GM12878 (cell line): ENCODE measurements around the gene CUEDC1. TPM values are rescaled to one million over a fixed set of nuclear protein-coding genes. Genes with fewer than 3 reads are reported as not detected.

ENCODE experiments used
- ATAC-seq: fragments of 200-7000 bp; cut with Tn5 transposase; 3 replicates; pipeline ENCODE4 v1.9.1; 2020; ENCODE audit warnings: mild to moderate bottlenecking, moderate library complexity
- BruUV-seq: library from RNA; stranded (reverse); fragments of 400-500 nt; replicated peaks from 2 replicates; lab custom pipeline; 2021; lab: Mats Ljungman, UMichigan
- CTCF ChIA-PET: fragments of 300-600 bp; sonication (Branson Sonifier 250); formaldehyde crosslinking; extraction: SDS; loops from one replicate; lab custom pipeline; 2021; ENCODE audit warnings: inconsistent platforms; lab: Yijun Ruan, JAX
- POLR2A ChIA-PET: fragments of 350-600 bp; formaldehyde crosslinking; extraction: SDS; loops from one replicate; lab custom pipeline; 2021; ENCODE audit warnings: inconsistent platforms; lab: Charles Lee
- RAD21 ChIA-PET: fragments of 300-600 bp; sonication (Branson Sonifier 250); formaldehyde crosslinking; loops from one replicate; lab custom pipeline; 2023; ENCODE audit warnings: antibody characterized with exemption; ENCODE audit not compliant: unreplicated experiment; lab: Charles Lee
- SMC1A ChIA-PET: fragments of 300-600 bp; sonication (Branson Sonifier 250); formaldehyde crosslinking; loops from one replicate; lab custom pipeline; 2023; ENCODE audit not compliant: unreplicated experiment, uncharacterized antibody; lab: Charles Lee
- DNase-seq: peaks from one replicate; pipeline ENCODE4 v3.0.0-alpha.2; 2011; ENCODE audit warnings: low read depth, low spot score
- FAIRE-seq: peaks from 3 replicates; lab custom pipeline; 2011; peaks lifted over from hg19 to GRCh38; lab: Jason Lieb, UNC
- H2AFZ ChIP-seq: 2 replicates; pipeline ENCODE4 v1.6.0; 2011; ENCODE audit warnings: low read depth, low read length, control low read depth; ENCODE audit not compliant: control insufficient read depth
- H3K27ac ChIP-seq: 2 replicates; pipeline ENCODE4 v1.5.1; 2011; ENCODE audit warnings: control low read depth; ENCODE audit not compliant: control insufficient read depth, insufficient read depth
- H3K27me3 ChIP-seq, 2 experiments: replicated peaks in 1 of 2; 2 replicates each; pipeline versions ENCODE4 v1.6.0 to v1.6.1; 2011; ENCODE audit warnings: low read length in 1 of 2; ENCODE audit not compliant: control insufficient read depth in 2 of 2, insufficient read depth in 2 of 2
- H3K36me3 ChIP-seq, 2 experiments: 2 replicates each; pipeline ENCODE4 v1.5.1; 2011; ENCODE audit warnings: low read length in 1 of 2; ENCODE audit not compliant: control insufficient read depth in 2 of 2, insufficient read depth in 2 of 2
- H3K4me1 ChIP-seq: 2 replicates; pipeline ENCODE4 v1.6.1; 2011; ENCODE audit warnings: mild to moderate bottlenecking, low read length, moderate library complexity, mixed read lengths; ENCODE audit not compliant: control insufficient read depth, insufficient read depth
- H3K4me2 ChIP-seq: 2 replicates; pipeline ENCODE4 v1.6.0; 2011; ENCODE audit warnings: control low read depth; ENCODE audit not compliant: control insufficient read depth, insufficient read depth
- H3K4me3 ChIP-seq: fragments of 200-600 bp; sonication (generic); 2 replicates; pipeline ENCODE4 v1.5.1; 2016
- H3K79me2 ChIP-seq: 2 replicates; pipeline ENCODE4 v1.6.0; 2011; ENCODE audit warnings: low read length; ENCODE audit not compliant: control insufficient read depth, insufficient read depth
- H3K9ac ChIP-seq: 2 replicates; pipeline ENCODE4 v1.8.0; 2011; ENCODE audit warnings: low read length, control low read depth, mixed read lengths; ENCODE audit not compliant: control insufficient read depth, insufficient read depth
- H3K9me3 ChIP-seq: replicated peaks from 3 replicates; pipeline ENCODE4 v1.5.1; 2011; ENCODE audit warnings: mild to moderate bottlenecking, low read length; ENCODE audit not compliant: control insufficient read depth, insufficient read depth
- H4K20me1 ChIP-seq: 2 replicates; pipeline ENCODE4 v1.6.0; 2011; ENCODE audit not compliant: control insufficient read depth, insufficient read depth
- ATF7 ChIP-seq: fragments of 450-650 bp; IDR thresholded peaks from 2 replicates; pipeline ENCODE4 v1.6.1; 2016; ENCODE audit warnings: low read depth, mild to moderate bottlenecking
- CBFB ChIP-seq: IDR thresholded peaks from 2 replicates; pipeline ENCODE4 v1.6.1; 2016; ENCODE audit warnings: antibody characterized with exemption, low read depth
- IKZF1 ChIP-seq: fragments of 450-650 bp; conservative IDR thresholded peaks from 2 replicates; pipeline ENCODE4 v1.6.1; 2017; ENCODE audit warnings: antibody characterized with exemption, mild to moderate bottlenecking
- NBN ChIP-seq: fragments of 450-650 bp; IDR thresholded peaks from 2 replicates; pipeline ENCODE4 v1.6.1; 2016
- POLR2A ChIP-seq: IDR thresholded peaks from 2 replicates; pipeline ENCODE4 v1.6.1; 2011; ENCODE audit warnings: low read depth, mild to moderate bottlenecking, low read length
- RUNX3 ChIP-seq: IDR thresholded peaks from 2 replicates; pipeline ENCODE4 v1.6.1; 2012; ENCODE audit warnings: low read length, inconsistent platforms
- SREBF1 ChIP-seq: IDR thresholded peaks from 2 replicates; pipeline ENCODE4 v1.6.1; 2012; ENCODE audit warnings: mild to moderate bottlenecking, low read length
- ZNF24 ChIP-seq: fragments of 450-650 bp; IDR thresholded peaks from 2 replicates; pipeline ENCODE4 v1.6.1; 2017; ENCODE audit warnings: antibody characterized with exemption, mild to moderate bottlenecking
- WGBS: methylation state at CpG from one replicate; pipeline ENCODE4 v1.1.6; 2016; ENCODE audit warnings: low lambda C conversion rate; ENCODE audit not compliant: insufficient replicate concordance, insufficient coverage; ENCODE audit errors: missing lambda C conversion rate; 5-methylcytosine and 5-hydroxymethylcytosine counted together
- in situ Hi-C: fragments of 300-500 bp; cut with MboI; formaldehyde crosslinking; loops from 9 replicates; pipeline ENCODE4 v1.14.3; 2018; ENCODE audit warnings: mixed read lengths
- intact Hi-C: fragments of 100-400 bp; cut with micrococcal nuclease; formaldehyde crosslinking; loops from one replicate; pipeline ENCODE4 v1.14.2; 2022; ENCODE audit not compliant: unreplicated experiment
- polyA plus RNA-seq, 11 experiments: library from polyadenylated mRNA; depleted of rRNA in 4 of 11; unstranded in 6 of 11; stranded (reverse) in 5 of 11; fragments of >200 nt; fragmentation: Nextera tagmentation in 4 of 11; fragmentation: Illumina TruSeq in 1 of 11; extraction: Ambion mirVana in 4 of 11; extraction: Trizol in 1 of 11; gene quantifications; 1 replicate in 1 of 11; 2 replicates in 10 of 11; pipeline versions ENCODE4 v1.2.1 to v1.2.3, GENCODE V29; 2011 to 2016; ENCODE audit warnings: inconsistent platforms in 2 of 11, missing spikeins in 2 of 11, low read depth in 1 of 11
- total RNA-seq, 4 experiments: library from RNA; depleted of rRNA in 3 of 4; stranded (reverse); fragments of >200 nt in 3 of 4; fragmentation: Illumina TruSeq in 1 of 4; extraction: Trizol in 1 of 4; gene quantifications; 2 replicates each; pipeline versions ENCODE4 v1.2.1 to v1.2.3, GENCODE V29; 2013 to 2021
- TF ChIP-seq, protein P1 (sequence below): fragments of 450-650 bp; formaldehyde crosslinking; IDR thresholded peaks from 2 replicates; pipeline ENCODE4 v1.5.0; 2022; ENCODE audit warnings: mild to moderate bottlenecking, missing genetic modification characterization
- TF ChIP-seq, protein P2 (sequence below): IDR thresholded peaks from 2 replicates; pipeline ENCODE4 v1.6.1; 2012; ENCODE audit warnings: low read depth, low read length, improper control_type of control experiment
- TF ChIP-seq, protein P3 (sequence below): fragments of 450-650 bp; IDR thresholded peaks from 2 replicates; pipeline ENCODE4 v1.6.1; 2017; ENCODE audit warnings: low read depth, mild to moderate bottlenecking, moderate library complexity
- TF ChIP-seq, protein P4 (sequence below): fragments of 450-650 bp; IDR thresholded peaks from 2 replicates; pipeline ENCODE4 v1.6.1; 2017; ENCODE audit warnings: mild to moderate bottlenecking

The CUEDC1 gene
- total and polyA plus RNA-seq, 10 of the 15 experiments (the other 5 are each of a cell fraction or from before 2014, with no cell fraction given) = 0.24 to 7.4 (median 1.8) TPM

DNA sequence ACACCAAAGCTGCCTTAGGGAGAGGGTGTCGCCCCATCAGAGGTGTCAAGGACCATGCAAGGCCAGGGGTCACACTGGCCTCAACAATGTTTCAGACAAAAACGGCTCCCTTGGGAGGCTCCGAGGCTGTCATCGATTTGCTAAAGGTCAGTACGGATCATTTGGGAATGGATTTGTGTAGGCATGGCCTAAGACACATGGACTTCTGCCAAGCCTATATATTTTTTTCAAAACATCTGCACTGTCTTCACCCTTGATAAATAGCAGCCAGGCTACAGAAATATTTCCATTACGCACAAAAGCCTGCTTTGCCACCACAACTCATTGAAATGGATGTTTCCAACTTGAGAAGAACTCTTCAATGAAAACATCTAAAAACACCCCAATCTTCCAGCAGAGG is 10.3 kb downstream of the CUEDC1 start (continued):
- TF ChIP-seq, protein P1, sequence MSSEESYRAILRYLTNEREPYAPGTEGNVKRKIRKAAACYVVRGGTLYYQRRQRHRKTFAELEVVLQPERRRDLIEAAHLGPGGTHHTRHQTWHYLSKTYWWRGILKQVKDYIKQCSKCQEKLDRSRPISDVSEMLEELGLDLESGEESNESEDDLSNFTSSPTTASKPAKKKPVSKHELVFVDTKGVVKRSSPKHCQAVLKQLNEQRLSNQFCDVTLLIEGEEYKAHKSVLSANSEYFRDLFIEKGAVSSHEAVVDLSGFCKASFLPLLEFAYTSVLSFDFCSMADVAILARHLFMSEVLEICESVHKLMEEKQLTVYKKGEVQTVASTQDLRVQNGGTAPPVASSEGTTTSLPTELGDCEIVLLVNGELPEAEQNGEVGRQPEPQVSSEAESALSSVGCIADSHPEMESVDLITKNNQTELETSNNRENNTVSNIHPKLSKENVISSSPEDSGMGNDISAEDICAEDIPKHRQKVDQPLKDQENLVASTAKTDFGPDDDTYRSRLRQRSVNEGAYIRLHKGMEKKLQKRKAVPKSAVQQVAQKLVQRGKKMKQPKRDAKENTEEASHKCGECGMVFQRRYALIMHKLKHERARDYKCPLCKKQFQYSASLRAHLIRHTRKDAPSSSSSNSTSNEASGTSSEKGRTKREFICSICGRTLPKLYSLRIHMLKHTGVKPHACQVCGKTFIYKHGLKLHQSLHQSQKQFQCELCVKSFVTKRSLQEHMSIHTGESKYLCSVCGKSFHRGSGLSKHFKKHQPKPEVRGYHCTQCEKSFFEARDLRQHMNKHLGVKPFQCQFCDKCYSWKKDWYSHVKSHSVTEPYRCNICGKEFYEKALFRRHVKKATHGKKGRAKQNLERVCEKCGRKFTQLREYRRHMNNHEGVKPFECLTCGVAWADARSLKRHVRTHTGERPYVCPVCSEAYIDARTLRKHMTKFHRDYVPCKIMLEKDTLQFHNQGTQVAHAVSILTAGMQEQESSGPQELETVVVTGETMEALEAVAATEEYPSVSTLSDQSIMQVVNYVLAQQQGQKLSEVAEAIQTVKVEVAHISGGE (CRISPR knock-in tag) = no peak
- TF ChIP-seq NBN (no peak), ZNF24 (no peak)
- TF ChIP-seq, protein P2, sequence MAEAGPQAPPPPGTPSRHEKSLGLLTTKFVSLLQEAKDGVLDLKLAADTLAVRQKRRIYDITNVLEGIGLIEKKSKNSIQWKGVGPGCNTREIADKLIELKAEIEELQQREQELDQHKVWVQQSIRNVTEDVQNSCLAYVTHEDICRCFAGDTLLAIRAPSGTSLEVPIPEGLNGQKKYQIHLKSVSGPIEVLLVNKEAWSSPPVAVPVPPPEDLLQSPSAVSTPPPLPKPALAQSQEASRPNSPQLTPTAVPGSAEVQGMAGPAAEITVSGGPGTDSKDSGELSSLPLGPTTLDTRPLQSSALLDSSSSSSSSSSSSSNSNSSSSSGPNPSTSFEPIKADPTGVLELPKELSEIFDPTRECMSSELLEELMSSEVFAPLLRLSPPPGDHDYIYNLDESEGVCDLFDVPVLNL = no peak

DNA sequence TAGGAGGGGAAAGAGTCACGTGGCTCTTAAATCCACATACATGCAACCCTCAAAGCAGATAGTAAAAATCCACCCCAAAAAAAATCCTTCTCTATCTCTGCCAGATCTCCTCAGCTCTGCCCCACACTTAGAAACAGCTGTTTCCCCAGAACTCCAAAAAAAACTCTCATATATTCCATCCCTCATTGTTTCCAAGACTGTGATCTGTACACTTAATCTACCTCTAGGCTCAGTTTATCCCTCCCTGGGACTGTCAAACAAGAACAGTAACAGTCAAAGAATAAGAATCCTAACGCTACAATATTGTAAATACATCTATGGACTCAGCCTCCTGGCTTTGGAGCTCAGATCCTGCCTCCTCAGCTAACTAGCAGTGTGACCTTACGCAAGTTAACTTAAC is 11.6 kb downstream of the CUEDC1 start:
- BruUV-seq = no TSS peak
- CTCF ChIA-PET = interaction anchor here (0.7 to 9.5 kb wide), 8 partner anchors 6 to 392 kb away, joined by 3 to 77 read pairs (median 4); no protein-coding TSS in a partner anchor
- DNase-seq (no peak), FAIRE-seq (no peak), ATAC-seq (no peak)
- SMC1A ChIA-PET = interaction anchor here (0.9 to 8.2 kb wide), 10 partner anchors 9 to 84 kb away, joined by 4 to 102 read pairs (median 5); no protein-coding TSS in a partner anchor
- H3K27me3 ChIP-seq = no peaks in the 10 kb centered on the region
- H3K9ac ChIP-seq = no peak overlapping the region
- H2AFZ ChIP-seq = no peak overlapping the region
- no peak overlapping the region for H3K27ac ChIP-seq
- H3K9me3 ChIP-seq = no peaks in the 10 kb centered on the region
- 73% methylated on average over 3 of the region's 3 CpGs for WGBS
- no peaks in the 10 kb centered on the region for H3K36me3 ChIP-seq
- POLR2A ChIA-PET = interaction anchor here (0.6 to 1.1 kb wide), 2 partner anchors 9 to 461 kb away, joined by 3 read pairs; no protein-coding TSS in a partner anchor
- in situ Hi-C loops (no loop called here), intact Hi-C loops (no loop called here)
- no peak overlapping the region for H3K4me3 ChIP-seq
- no peaks in the 10 kb centered on the region; the same call in 1 of the 2 replicates for H4K20me1 ChIP-seq
- no peaks in the 10 kb centered on the region for H3K79me2 ChIP-seq
- peaks cover 64% of the 10 kb centered on the region for H3K4me1 ChIP-seq
- RAD21 ChIA-PET = interaction anchor here (0.7 to 1.5 kb wide), 9 partner anchors 9 to 83 kb away, joined by 3 to 4 read pairs (median 4); partner anchors contain the start of gene CUEDC1
- H3K4me2 ChIP-seq = no peak overlapping the region
- TF ChIP-seq SREBF1 = no peak
- TF ChIP-seq, protein P3, sequence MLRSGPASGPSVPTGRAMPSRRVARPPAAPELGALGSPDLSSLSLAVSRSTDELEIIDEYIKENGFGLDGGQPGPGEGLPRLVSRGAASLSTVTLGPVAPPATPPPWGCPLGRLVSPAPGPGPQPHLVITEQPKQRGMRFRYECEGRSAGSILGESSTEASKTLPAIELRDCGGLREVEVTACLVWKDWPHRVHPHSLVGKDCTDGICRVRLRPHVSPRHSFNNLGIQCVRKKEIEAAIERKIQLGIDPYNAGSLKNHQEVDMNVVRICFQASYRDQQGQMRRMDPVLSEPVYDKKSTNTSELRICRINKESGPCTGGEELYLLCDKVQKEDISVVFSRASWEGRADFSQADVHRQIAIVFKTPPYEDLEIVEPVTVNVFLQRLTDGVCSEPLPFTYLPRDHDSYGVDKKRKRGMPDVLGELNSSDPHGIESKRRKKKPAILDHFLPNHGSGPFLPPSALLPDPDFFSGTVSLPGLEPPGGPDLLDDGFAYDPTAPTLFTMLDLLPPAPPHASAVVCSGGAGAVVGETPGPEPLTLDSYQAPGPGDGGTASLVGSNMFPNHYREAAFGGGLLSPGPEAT = no peak
- no peak for TF ChIP-seq POLR2A
- TF ChIP-seq, protein P4, sequence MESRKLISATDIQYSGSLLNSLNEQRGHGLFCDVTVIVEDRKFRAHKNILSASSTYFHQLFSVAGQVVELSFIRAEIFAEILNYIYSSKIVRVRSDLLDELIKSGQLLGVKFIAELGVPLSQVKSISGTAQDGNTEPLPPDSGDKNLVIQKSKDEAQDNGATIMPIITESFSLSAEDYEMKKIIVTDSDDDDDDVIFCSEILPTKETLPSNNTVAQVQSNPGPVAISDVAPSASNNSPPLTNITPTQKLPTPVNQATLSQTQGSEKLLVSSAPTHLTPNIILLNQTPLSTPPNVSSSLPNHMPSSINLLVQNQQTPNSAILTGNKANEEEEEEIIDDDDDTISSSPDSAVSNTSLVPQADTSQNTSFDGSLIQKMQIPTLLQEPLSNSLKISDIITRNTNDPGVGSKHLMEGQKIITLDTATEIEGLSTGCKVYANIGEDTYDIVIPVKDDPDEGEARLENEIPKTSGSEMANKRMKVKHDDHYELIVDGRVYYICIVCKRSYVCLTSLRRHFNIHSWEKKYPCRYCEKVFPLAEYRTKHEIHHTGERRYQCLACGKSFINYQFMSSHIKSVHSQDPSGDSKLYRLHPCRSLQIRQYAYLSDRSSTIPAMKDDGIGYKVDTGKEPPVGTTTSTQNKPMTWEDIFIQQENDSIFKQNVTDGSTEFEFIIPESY = no peak
- TF ChIP-seq ATF7 = no peak
- TF ChIP-seq IKZF1 = no peak
- no peak for TF ChIP-seq CBFB
- TF ChIP-seq RUNX3 = no peak
